HCT116 (cell line): ENCODE results near the gene METTL3. TPM values are rescaled to one million over a fixed set of nuclear protein-coding genes. Genes with fewer than 3 reads are reported as not detected.

Source experiments
- ATAC-seq: fragments of 200-7000 bp; cut with Tn5 transposase; 2 replicates; pipeline ENCODE4 v1.9.1; 2020; ENCODE audit warnings: mild to moderate bottlenecking, moderate library complexity
- BruUV-seq: library from RNA; stranded (reverse); fragments of 400-500 nt; replicated peaks from 2 replicates; lab custom pipeline; 2021; lab: Mats Ljungman, UMichigan
- CTCF ChIA-PET: fragments of 300-600 bp; sonication (Branson Sonifier 250); formaldehyde crosslinking; loops from one replicate; lab custom pipeline; 2021; ENCODE audit warnings: antibody characterized with exemption; lab: Charles Lee
- POLR2A ChIA-PET: fragments of 300-600, 350-600 bp; sonication (Branson Sonifier 250); formaldehyde crosslinking; loops from one replicate; lab custom pipeline; 2021; ENCODE audit warnings: antibody characterized with exemption; lab: Charles Lee
- RAD21 ChIA-PET, 2 experiments: fragments of 300-600 bp; sonication (Branson Sonifier 250); formaldehyde crosslinking; loops; one replicate each; lab custom pipeline; 2023; ENCODE audit warnings: low total read pairs in 2 of 2; ENCODE audit not compliant: uncharacterized antibody in 2 of 2, unreplicated experiment in 2 of 2, low non-redundant PET in 1 of 2; lab: Charles Lee
- DNase-seq: peaks from one replicate; pipeline ENCODE4 v3.0.0-alpha.2; 2010; ENCODE audit warnings: low read depth, low spot score
- H2AFZ ChIP-seq: fragments of 200-600 bp; shearing (Covaris generic), sonication (generic); 2 replicates; pipeline ENCODE4 v1.6.1; 2017; ENCODE audit warnings: low read depth, mixed run types, mixed read lengths, antibody characterized with exemption, low read length; ENCODE audit not compliant: poor library complexity, severe bottlenecking
- H3K27ac ChIP-seq: 2 replicates; pipeline ENCODE4 v1.5.1; 2012; ENCODE audit warnings: low read depth, low read length
- H3K27me3 ChIP-seq: fragments of 200-600 bp; sonication (generic); 2 replicates; pipeline ENCODE4 v1.6.1; 2016; ENCODE audit warnings: mixed run types, low read length, mixed read lengths; ENCODE audit not compliant: insufficient read depth
- H3K36me3 ChIP-seq, 2 experiments: fragments of 200-500 bp in 1 of 2; fragments of 200-600 bp in 1 of 2; sonication (Bioruptor generic) in 1 of 2; sonication (generic) in 1 of 2; 2 replicates each; pipeline versions ENCODE4 v1.5.1 to v1.6.1; 2014 to 2016; ENCODE audit warnings: low read length in 2 of 2, inconsistent platforms in 1 of 2, mixed read lengths in 1 of 2, mixed run types in 1 of 2; ENCODE audit not compliant: insufficient read depth in 2 of 2, control insufficient read depth in 1 of 2
- H3K4me1 ChIP-seq, 2 experiments: fragments of 200-600 bp in 1 of 2; sonication (generic) in 1 of 2; 2 replicates each; pipeline versions ENCODE4 v1.5.1 to v1.6.1; 2012 to 2017; ENCODE audit warnings: low read length in 2 of 2, inconsistent platforms in 1 of 2, mild to moderate bottlenecking in 1 of 2, mixed read lengths in 1 of 2, mixed run types in 1 of 2, moderate library complexity in 1 of 2; ENCODE audit not compliant: insufficient read depth in 2 of 2, control insufficient read depth in 1 of 2
- H3K4me2 ChIP-seq: fragments of 200-600 bp; sonication (generic); 2 replicates; pipeline ENCODE4 v1.6.1; 2017; ENCODE audit warnings: mixed run types, low read length, mixed read lengths
- H3K4me3 ChIP-seq, 2 experiments: fragments of 200-600 bp in 1 of 2; sonication (generic) in 1 of 2; replicated peaks in 1 of 2; 2 replicates each; pipeline ENCODE4 v1.5.1; 2011 to 2016; ENCODE audit warnings: low read length in 2 of 2, control low read depth in 1 of 2, low read depth in 1 of 2, mild to moderate bottlenecking in 1 of 2, mixed read lengths in 1 of 2, mixed run types in 1 of 2
- H3K79me2 ChIP-seq: fragments of 200-600 bp; sonication (generic); 2 replicates; pipeline ENCODE4 v1.6.1; 2017; ENCODE audit warnings: mild to moderate bottlenecking, mixed run types, low read length, moderate library complexity, mixed read lengths; ENCODE audit not compliant: insufficient read depth
- H3K9ac ChIP-seq: fragments of 200-600 bp; sonication (generic); 2 replicates; pipeline ENCODE4 v1.6.1; 2016; ENCODE audit warnings: low read length, mixed read lengths
- H3K9me2 ChIP-seq: fragments of 200-600 bp; sonication (generic), shearing (Covaris generic); 2 replicates; pipeline ENCODE4 v1.6.1; 2017; ENCODE audit warnings: mixed run types, mild to moderate bottlenecking, moderate library complexity; ENCODE audit not compliant: insufficient read depth
- H3K9me3 ChIP-seq, 2 experiments: fragments of 200-500 bp in 1 of 2; fragments of 200-600 bp in 1 of 2; sonication (Bioruptor generic) in 1 of 2; sonication (generic) in 1 of 2; 2 replicates each; pipeline ENCODE4 v1.6.1; 2014 to 2017; ENCODE audit warnings: low read length in 2 of 2, mixed read lengths in 2 of 2, inconsistent platforms in 1 of 2, low read depth in 1 of 2, mild to moderate bottlenecking in 1 of 2, mixed run types in 1 of 2, moderate library complexity in 1 of 2; ENCODE audit not compliant: control insufficient read depth in 1 of 2, insufficient read depth in 1 of 2
- H4K20me1 ChIP-seq: fragments of 200-600 bp; sonication (generic), shearing (Covaris generic); 2 replicates; pipeline ENCODE4 v1.6.1; 2017; ENCODE audit warnings: mixed run types, mild to moderate bottlenecking, moderate library complexity; ENCODE audit not compliant: insufficient read depth
- EGR1 ChIP-seq: IDR thresholded peaks from 2 replicates; pipeline ENCODE4 v1.6.1; 2012; ENCODE audit warnings: low read depth
- ELF1 ChIP-seq: IDR thresholded peaks from 2 replicates; pipeline ENCODE4 v1.6.1; 2012; ENCODE audit warnings: low read depth, borderline replicate concordance
- EZH2 ChIP-seq: fragments of 200-600 bp; sonication (generic); IDR thresholded peaks from 2 replicates; pipeline ENCODE4 v1.6.1; 2017; ENCODE audit warnings: antibody characterized with exemption, mixed run types
- RAD21 ChIP-seq: IDR thresholded peaks from 2 replicates; pipeline ENCODE4 v1.6.1; 2012; ENCODE audit warnings: low read depth, mild to moderate bottlenecking
- SIN3A ChIP-seq: IDR thresholded peaks from 2 replicates; pipeline ENCODE4 v1.6.1; 2012; ENCODE audit warnings: low read depth
- ZBTB33 ChIP-seq: IDR thresholded peaks from 2 replicates; pipeline ENCODE4 v1.6.1; 2011; ENCODE audit warnings: mild to moderate bottlenecking, low read length, moderate library complexity; ENCODE audit not compliant: insufficient replicate concordance; ENCODE audit errors: extremely low read depth
- ZNF274 ChIP-seq: fragments of 200-500 bp; sonication (Bioruptor generic); IDR thresholded peaks from 2 replicates; pipeline ENCODE4 v1.6.1; 2014; ENCODE audit warnings: mild to moderate bottlenecking, low read depth, low read length, inconsistent platforms
- intact Hi-C: fragments of 100-400 bp; cut with micrococcal nuclease; formaldehyde crosslinking; loops from 2 replicates; pipeline ENCODE4 v1.10.0; 2022
- total RNA-seq: library from RNA; stranded (reverse); gene quantifications from one replicate; pipeline ENCODE4 v1.2.1, GENCODE V29; 2021; ENCODE audit not compliant: unreplicated experiment

METTL3 gene
- total RNA-seq, 1 experiment from 2014 or later, result 62.3 TPM

- H3K9me3 ChIP-seq, result no peaks in the 10 kb centered on the region
- TF ChIP-seq ZBTB33 (no peak), EGR1 (no peak), ELF1 (no peak), ZNF274 (no peak), SIN3A (no peak), RAD21 (no peak), EZH2 (no peak)
- H3K36me3 ChIP-seq, result no peaks in the 10 kb centered on the region
- H3K9ac ChIP-seq, result no peak overlapping the region
- H3K27me3 ChIP-seq, result peaks cover 8% of the 10 kb centered on the region; the same call in 1 of the 2 replicates
- H3K4me2 ChIP-seq, result no peak overlapping the region
- BruUV-seq, result no TSS peak
- H4K20me1 ChIP-seq, result no peaks in the 10 kb centered on the region
- ChIA-PET CTCF (no interaction called here), POLR2A (no interaction called here), RAD21 (no interaction called here)
- H3K79me2 ChIP-seq, result no peaks in the 10 kb centered on the region
- no peak overlapping the region for H2AFZ ChIP-seq
- H3K27ac ChIP-seq, result no peak overlapping the region
- peaks cover 0 to 5% of the 10 kb centered on the region in 2 experiments; a peak in 1 of 4 replicates for H3K4me1 ChIP-seq
- intact Hi-C loops, result no loop called here
- no peaks in the 10 kb centered on the region for H3K9me2 ChIP-seq
- H3K4me3 ChIP-seq, result no peak overlapping the region
- DNase-seq (no peak), ATAC-seq (no peak)
Measured at GRCh38 chr14:21525571-21525961, 14.4 kb upstream of the METTL3 start.
